Fibroblast of mammary gland (primary cell): ENCODE data around the gene CREB5.

ENCODE experiments used
- DNase-seq: peaks from one replicate; pipeline ENCODE4 v3.0.0-alpha.2; 2010; ENCODE audit warnings: low read depth
- H3K4me3 ChIP-seq: 2 replicates; pipeline ENCODE4 v1.5.1; 2011; ENCODE audit warnings: low read depth, mild to moderate bottlenecking, low read length, moderate library complexity; ENCODE audit not compliant: control insufficient read depth
- TF ChIP-seq, protein P1 (sequence below): conservative IDR thresholded peaks from 2 replicates; pipeline ENCODE4 v1.5.1; 2011; ENCODE audit warnings: low read depth, low read length, inconsistent platforms; ENCODE audit not compliant: control insufficient read depth, insufficient read depth

Gene CREB5

DNA sequence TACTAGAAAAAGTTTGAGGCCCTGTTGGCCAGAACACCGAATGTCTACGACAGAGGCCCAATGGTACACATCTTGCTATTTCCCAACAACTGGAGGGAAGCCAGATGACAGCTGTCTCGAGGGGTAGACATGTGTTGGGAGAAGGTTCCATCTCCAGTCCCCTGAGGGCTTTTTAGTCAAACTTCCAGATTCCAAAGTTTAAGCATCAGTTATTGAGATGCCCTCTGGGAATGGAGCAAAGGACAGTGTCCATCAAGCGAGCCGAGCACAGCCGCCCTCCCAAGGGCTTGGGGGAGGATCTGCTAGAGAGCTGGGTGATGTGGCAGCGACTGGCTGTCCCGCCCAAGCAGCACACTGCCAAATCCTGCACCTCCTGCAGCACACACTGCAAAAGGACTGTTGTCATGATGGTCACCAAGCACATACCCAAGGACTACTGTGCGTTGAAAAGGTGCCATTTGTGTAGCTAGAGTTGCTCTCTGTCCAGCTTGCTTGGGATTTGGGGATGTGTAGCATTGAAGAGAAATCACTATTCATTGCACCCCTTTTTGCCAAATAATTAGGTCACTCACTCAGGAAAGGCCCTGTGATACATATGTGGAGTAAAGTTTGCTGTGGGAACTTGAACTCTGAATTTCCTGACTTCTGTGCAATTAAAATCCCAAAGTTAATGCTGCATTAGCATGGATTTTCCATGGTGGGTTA lies 381.2 kb downstream of the CREB5 start:
- peak; percentile 56 for DNase-seq
- TF ChIP-seq, protein P1, sequence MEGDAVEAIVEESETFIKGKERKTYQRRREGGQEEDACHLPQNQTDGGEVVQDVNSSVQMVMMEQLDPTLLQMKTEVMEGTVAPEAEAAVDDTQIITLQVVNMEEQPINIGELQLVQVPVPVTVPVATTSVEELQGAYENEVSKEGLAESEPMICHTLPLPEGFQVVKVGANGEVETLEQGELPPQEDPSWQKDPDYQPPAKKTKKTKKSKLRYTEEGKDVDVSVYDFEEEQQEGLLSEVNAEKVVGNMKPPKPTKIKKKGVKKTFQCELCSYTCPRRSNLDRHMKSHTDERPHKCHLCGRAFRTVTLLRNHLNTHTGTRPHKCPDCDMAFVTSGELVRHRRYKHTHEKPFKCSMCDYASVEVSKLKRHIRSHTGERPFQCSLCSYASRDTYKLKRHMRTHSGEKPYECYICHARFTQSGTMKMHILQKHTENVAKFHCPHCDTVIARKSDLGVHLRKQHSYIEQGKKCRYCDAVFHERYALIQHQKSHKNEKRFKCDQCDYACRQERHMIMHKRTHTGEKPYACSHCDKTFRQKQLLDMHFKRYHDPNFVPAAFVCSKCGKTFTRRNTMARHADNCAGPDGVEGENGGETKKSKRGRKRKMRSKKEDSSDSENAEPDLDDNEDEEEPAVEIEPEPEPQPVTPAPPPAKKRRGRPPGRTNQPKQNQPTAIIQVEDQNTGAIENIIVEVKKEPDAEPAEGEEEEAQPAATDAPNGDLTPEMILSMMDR, result no peak
- no peak overlapping the region for H3K4me3 ChIP-seq

DNA sequence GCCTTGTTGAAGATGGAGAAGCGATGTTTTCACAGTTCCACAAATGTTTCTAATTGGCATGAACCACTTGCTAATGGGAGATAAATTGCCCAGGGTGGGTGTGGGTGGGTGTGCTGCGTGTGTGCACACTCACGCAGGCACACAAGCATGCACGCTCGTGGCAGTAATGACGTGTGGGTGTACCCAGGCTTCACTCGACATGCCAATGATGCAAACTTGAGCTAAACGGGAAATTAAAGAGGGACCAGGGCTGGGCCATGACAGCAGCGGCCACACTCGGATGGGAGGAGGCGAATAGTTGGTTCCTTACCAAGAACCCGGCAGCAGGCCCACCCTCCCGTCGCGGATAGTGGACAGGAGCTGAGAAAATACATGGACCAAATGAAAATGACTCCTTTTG lies 386.0 kb downstream of the CREB5 start:
- TF ChIP-seq, protein P1, result no peak
- no peak for DNase-seq
- H3K4me3 ChIP-seq, result no peak overlapping the region

DNA sequence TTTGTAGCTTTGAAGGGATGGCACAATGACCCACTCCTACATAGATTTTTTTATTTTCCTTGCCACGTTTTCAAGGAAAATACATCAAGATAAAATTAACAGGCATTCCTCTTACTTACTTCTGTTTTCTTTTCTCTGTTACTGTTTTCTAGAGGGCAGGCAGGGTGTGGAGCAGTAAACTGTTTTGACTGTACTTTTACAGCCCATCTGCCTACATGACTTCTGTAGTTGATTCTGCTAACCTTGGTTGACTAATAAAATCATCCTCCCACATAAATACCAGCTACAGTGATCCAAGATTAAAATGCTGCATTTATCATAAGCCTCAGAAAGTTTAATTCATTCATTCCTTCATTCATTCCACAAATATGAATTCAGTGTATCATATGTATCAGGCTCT lies 387.3 kb downstream of the CREB5 start:
- TF ChIP-seq, protein P1, result no peak
- no peak for DNase-seq
- H3K4me3 ChIP-seq, result no peak overlapping the region

DNA sequence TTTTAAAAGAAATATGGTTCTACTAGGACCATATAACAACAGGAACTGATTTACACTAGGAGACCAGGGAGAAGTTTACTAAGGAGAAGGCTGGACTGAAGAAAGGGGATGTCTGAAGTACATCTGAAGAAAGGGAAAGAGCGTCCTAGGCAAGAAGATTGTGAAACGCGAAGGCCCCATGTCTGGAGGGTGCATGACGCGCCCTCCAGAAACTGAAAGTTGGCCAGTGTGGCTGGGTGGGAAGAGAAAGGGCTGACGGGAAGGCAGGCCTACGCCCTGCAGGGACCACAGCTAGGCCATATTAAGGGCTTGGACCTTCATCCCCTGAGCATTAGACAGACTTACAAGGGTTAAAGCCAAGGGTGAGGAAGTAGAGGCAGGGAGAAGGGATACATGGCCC lies 387.8 kb downstream of the CREB5 start:
- TF ChIP-seq, protein P1, result no peak
- no peak overlapping the region for H3K4me3 ChIP-seq
- peak; percentile 47 for DNase-seq

DNA sequence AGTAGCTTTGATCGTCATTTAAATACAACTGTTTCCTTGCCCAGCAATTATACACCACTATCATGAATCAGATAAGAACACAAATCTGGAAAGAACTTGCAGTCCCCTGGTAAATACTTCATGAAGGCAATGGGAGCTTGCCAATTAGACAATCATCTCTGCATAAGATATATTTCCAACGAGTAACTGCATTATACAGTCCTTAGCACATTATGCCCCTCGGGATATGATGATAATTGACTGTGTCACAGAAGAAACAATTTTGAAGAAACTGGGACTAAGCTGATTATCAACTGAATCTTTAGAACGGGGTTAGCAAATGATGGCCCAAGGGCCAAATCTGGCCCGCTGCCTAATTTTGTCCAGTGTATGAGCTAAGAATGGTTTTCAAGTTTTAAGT lies 390.1 kb downstream of the CREB5 start:
- TF ChIP-seq, protein P1, result no peak
- H3K4me3 ChIP-seq, result no peak overlapping the region
- no peak for DNase-seq

DNA sequence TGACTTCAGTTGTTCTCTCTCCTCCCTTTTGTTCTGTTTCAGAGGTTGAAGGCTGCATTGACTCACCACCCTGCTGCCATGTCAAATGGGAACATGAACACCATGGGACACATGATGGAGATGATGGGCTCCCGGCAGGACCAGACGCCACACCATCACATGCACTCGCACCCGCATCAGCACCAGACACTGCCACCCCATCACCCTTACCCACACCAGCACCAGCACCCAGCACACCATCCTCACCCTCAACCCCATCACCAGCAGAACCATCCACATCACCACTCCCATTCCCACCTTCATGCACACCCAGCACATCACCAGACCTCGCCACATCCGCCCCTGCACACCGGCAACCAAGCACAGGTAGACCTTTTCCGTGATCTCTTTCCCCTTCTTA lies 391.8 kb downstream of the CREB5 start:
- DNase-seq, result no peak
- no peak overlapping the region for H3K4me3 ChIP-seq
- TF ChIP-seq, protein P1, result no peak

DNA sequence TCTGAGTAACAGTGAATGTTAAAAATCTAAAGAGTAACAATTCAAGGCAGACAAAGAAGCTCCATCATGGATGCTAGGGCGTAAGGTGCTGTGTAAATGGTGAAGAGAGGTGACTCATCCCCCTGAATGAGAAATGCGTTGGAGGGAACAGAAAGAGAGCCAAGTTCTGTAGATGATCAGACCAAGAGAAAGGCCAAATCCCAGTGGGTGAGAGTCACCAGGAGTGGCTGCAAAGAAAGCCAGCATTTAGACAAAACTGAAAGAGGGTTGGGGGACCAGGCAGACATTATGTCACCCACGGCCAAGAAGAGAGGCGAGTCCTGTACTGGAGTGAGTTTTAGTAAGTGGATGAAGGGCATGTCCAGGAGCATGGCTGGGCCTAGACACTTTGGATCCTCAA lies 392.7 kb downstream of the CREB5 start:
- H3K4me3 ChIP-seq, result no peak overlapping the region
- DNase-seq, result peak; percentile 97

More for the DNA sequence above, 392.7 kb downstream of the CREB5 start:
- TF ChIP-seq, protein P1, result no peak
